HG02623 (cell line): ENCODE data around the gene HMX3.

Source experiments
- ATAC-seq: cut with Tn5 transposase; IDR thresholded peaks from one replicate; pipeline ENCODE4 v1.9.1; 2021; ENCODE audit warnings: moderate library complexity; ENCODE audit not compliant: unreplicated experiment

The HMX3 gene

DNA sequence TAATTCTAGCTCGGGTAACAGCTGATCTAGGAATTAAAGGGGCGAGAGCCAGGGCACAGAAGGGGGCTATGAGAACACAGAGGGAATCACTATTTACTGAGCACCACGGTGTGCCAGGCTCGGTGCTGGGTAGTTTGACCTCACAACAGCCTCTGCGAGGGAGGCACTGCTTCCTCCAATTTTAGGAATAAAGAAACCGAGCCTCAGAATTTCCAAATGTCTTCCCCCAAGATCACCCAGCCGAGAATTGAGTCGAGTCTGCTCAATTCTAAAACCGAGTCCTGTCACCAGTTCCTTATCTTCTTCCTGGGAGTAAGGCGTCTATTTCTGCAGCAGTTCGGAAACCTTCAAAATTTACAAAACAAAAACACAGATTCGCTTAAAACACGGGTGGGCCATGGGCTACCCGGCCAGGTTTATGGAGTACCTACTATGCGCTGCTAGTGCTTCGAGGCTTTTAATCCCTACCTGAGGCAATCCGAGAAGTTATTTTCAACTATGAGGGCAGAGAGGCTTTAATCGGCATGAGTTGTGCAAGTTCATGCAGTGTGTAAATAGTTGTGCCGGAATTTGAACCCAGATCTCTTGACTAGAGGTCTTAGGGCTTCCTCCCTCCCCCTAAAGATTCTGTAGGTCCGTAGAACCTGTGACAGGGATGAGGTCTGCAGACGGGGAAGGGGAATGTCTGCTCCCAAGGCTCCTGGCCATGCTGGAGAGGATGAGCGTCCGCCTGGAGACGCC, 11.3 kb downstream of the HMX3 start:
- ATAC-seq = no peak

GRCh38 chr10:123147635-123148413, 12.1 kb downstream of the HMX3 start, which contains the start of gene HMX2:
Gene HMX2, plus strand, starts transcription at chr10:123148136. Its CDS starts 243 bp downstream, at chr10:123148379.
- no peak for ATAC-seq

GRCh38 chr10:123148414-123149161, 12.8 kb downstream of the HMX3 start:
- no peak for ATAC-seq

DNA sequence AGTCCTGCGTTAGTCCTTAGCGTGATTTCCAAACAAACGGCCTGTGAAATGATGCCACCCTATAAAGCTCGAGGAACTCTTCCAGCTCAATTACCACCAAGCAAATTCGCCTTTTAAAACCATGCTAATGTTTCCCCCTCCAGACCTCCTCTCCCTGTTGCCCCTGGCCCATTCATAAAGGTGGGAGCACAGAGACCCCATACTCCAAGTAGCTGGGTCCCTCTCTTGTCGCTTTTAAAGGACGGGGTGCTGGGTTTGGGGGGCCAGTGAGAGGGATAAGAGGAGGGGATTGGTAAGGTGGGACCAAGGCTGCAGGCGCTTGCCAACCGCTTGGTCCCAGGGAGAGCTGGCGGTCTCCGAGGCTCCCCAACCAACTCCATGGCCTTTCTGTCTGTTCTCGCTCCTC, 13.4 kb downstream of the HMX3 start:
- no peak for ATAC-seq

GRCh38 chr10:123149568-123150270, 13.9 kb downstream of the HMX3 start:
- no peak for ATAC-seq

GRCh38 chr10:123150271-123150985, 14.7 kb downstream of the HMX3 start:
- ATAC-seq = no peak

DNA sequence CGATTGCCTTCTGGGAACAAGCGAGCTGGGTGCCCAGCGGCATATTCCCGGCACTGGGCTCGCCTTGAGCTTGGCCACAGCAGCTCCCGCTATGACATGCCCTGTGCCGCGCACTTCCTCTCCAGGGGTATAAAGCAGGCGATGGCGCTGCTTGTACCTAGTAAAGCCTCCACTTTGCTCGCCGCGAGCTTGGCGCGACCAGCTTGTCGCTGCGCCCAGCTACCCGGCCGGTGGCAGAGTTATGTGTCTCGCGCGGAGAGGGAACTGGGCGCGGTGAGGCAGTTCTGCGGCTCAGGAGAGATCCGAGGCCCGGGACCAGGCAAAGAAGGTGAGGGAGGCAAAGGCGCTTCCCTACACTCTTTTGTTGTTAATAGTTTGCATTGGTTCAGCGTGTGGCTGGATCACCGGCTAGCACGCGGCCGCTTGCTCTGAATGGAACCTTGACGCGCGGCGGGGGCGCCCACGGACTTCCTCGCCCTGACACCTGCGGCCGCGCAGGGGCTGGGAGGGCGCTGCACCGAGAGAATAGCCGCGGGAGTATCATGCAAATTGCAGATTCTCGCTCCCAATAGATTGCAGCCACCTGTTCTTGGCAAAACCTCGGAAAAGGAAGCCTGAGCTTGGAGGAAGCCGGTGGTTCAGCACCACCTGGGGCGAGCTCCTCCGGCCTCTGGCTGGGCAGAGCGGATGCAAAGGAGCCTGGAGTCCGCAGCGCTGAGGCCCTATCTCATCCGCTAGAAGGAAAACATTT, 15.4 kb downstream of the HMX3 start:
- ATAC-seq = no peak

- no peak for ATAC-seq
These were observed 16.0 kb downstream of the HMX3 start for GRCh38 chr10:123151737-123152135.

- no peak for ATAC-seq
These were observed 17.8 kb downstream of the HMX3 start for GRCh38 chr10:123153486-123154091.

DNA sequence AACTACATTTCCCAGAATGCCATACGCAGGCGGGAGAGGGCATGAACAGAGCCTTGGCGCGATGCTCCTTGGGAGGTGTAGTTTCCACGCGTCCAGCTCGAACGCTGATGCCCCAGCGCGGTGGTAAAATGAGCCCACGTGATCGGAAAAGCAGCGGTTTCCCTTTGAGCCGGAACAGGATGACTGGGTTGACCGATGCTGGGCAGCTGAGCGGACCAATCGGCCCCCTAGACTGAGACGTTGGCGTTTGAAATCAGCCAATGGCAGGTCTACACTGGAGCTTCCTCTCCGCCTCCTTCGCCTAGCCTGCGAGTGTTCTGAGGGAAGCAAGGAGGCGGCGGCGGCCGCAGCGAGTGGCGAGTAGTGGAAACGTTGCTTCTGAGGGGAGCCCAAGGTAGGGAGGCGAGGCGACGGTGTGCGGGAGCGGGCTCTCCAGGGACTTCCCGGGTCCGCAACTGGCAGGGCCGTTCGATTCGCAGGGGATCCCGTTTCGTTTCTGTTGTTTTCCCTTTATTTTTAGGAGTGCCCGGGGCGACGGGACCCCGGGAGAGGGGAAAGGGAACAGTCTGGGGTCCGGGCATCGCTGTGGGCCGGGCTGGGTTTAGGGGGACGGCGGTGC, 18.4 kb downstream of the HMX3 start, which contains the start of gene BUB3:
TSS of gene BUB3 (plus strand) at position 311 of the 619 bp plus-strand sequence. CDS start 516 bp downstream, outside the sequence.
- ATAC-seq = peak; percentile 92

DNA sequence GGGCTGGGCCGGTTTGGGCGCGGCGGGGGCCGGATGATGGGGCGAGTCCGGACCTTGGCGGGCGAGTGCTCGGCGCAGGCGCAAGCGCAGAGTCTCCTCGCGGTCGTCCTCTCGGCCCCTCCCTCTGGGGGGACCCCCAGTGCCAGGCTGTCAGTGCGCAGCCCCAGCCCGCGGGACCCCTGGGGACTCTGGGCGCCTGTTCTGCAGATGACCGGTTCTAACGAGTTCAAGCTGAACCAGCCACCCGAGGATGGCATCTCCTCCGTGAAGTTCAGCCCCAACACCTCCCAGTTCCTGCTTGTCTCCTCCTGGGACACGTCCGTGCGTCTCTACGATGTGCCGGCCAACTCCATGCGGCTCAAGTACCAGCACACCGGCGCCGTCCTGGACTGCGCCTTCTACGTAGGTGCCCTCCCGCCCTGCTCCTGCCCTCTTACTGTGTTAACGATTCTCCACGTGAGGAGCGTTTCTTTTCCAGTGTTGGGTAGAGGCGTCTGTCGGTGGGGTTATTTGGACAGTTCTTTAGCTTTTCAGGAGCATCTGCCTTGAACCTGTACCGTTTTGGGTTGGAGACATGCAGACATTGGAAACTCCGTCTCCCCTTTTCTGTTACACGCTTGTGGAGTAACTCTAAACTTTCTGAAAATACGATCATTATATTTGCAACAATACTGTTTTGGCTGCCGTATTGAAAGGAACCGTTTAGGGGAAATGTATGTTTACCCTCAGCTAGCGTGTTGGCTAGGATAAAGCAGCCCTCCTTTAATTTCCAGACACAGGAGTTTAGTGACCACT, 19.1 kb downstream of the HMX3 start:
- ATAC-seq = peak; percentile 30

- ATAC-seq = no peak
These were observed 20.3 kb downstream of the HMX3 start for GRCh38 chr10:123156078-123156477.

DNA sequence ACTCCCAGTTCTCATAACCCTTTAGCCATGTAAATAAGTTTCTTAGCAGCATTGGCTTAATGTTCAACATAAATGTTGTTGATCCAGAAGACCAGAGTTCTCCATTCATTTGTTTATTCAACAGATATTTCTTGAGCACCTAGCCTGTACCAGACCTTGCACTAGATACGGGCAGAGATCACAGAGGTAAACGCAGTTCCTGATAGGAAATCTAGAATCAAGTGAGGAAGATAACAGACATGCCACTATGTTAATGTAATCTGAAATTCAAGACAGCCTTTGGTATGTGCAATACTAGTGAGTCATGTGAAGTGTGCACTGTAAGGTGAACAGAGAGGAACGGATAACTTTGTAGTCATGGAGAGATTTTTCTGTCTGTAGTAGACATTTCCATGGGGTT, 21.4 kb downstream of the HMX3 start:
- ATAC-seq = no peak

DNA sequence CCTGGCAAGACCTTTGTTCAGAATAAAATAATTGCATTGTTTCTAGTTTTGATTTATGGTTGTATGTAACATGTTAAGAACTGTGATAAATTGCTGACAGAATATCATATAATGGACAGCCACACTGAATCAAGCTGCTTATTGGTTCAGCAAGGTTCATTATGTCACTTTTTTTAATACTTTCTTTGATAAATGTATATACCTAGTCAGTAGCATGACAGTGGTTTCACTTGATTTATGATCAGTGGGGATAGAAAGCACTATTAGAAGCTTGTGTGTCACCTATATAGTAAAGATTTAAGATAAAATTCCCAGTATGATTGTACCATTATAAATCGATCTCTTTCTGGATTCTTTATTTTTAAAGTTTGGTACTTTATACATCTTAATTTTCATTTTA, 22.9 kb downstream of the HMX3 start:
- no peak for ATAC-seq

DNA sequence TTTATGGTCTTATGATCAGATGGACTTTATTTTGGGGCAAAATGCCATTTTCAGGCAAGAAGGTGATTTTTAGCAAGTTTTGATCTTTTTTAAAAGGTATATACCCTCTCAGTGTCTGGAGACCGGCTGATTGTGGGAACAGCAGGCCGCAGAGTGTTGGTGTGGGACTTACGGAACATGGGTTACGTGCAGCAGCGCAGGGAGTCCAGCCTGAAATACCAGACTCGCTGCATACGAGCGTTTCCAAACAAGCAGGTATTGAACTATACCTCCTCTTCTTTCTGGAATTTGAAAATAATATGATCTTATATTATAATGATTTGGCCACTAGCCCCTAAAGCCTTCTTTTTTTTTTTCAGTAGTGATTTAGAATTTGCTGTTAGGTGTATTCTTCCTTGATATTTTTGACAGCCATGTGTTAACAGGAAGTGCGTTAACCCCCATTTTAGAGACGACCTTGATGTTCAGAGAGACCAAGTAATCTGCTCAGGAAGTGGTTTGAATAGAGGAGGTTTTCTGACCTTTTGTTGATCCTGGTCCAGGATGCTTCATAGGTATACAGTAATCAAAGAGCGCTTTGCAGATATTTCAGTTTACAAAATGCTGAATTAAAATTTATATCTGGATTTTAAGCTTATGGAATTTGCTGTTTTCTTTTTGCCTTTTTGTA, 24.7 kb downstream of the HMX3 start:
- no peak for ATAC-seq

- no peak for ATAC-seq
These were observed 28.5 kb downstream of the HMX3 start for GRCh38 chr10:123164319-123164718.

DNA sequence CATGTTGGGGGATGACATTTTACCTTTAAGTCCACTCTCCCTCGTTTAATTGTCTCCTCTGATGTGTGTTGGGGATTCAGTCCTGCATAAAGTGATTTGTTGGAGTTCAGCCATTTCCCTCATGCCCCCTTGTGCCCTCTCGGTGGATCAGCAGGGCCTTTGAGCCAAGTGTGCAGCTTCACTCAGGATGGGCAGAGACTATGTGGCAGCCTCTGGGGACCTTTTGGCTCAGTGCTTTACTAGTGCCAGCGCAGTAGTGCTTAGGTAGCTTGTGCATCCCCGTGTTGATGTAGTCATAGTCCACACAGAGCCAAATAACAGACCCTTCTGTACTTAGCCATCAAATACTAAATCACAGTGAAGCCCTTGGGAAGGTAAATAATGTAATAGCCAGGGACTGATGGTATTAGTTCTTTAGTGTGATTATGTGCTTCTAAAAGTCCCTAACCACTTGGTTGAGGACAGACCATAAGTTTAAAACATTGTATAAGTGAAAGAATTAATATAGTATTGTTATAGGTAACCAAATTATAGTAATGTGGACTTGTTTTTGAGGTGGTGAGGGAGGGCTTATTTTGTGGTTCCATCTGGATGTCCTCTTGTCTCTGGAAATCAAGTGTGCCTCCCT, 29.8 kb downstream of the HMX3 start:
- no peak for ATAC-seq
